ENCODE data around the gene MS4A7. TPM values are rescaled to one million over a fixed set of nuclear protein-coding genes. Genes with fewer than 3 reads are reported as not detected.

The MS4A7 gene
- total RNA-seq, 8 experiments from 2014 or later, result 0.05 to 1.0 (median 0.24) TPM; not detected in 3

DNA sequence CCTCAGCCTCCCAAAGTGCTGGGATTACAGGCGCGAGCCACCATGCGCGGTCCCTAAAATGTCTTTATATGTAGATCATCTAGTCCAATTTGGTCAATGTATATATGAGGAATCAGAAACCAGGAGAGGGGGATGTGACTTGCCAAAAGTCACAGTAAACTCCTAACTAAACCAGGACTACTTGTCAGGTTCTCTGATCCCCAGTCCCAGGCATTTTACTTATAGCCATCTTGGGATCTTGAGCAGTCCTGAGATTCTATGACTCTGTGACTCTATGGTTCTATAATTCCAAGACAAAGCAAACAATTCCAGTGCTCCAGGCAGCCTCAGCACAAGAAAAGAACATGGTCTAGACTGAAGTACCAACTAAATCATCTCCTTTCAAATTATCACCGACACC, 50.9 kb downstream of the MS4A7 start, which contains the start of gene MS4A5:
Gene MS4A5, plus strand, starts transcription at position 301 of the 400 bp plus-strand sequence. CDS start 103 bp downstream, outside the sequence.
- Histone ChIP-seq H3K27ac (no peak within 1 kb of the TSS), H3K4me3 (no peak within 1 kb of the TSS), H3K4me1 (replicated peaks in 1 of 2) (peaks cover 0 to 4% of the 10 kb centered on the region in 2 donors)
- ATAC-seq (replicated peaks in 6 of 8), result no peak
- in situ Hi-C loops (cut with MboI; ENCODE audit: low pct_unique_long_range_greater_than_20kb in 2 of 9, low sequenced_read_pairs in 9 of 9, unreplicated experiment in 9 of 9), result no loop called here
- WGBS, 10 experiments, result 17 to 100% (median 90%) methylated on average over 1 to 5 of the region's 5 CpGs; no CpG with 5 or more reads in 6 of the 10 experiments

DNA sequence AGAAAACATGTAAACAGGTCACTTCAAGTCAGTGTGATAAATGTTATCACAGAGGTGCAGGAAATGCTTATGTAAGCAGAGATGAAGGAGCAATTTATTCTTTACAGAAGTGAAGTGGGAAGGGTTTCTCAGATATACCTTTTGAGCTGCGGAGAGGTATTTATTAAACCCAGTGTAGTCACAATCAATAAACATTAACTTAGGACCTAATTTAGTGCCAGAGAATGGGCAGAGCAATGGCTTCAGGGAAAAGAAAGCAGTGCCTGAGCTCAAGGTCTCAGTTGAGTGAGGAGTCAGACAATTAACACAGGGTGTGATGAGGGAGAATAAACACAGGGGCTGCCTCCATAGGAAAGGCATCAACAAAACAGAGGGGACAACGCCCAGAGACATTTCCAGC, 52.9 kb downstream of the MS4A7 start:
- WGBS, 10 experiments, result 17 to 94% (median 52%) methylated on average over 1 to 2 of the region's 2 CpGs; no CpG with 5 or more reads in 4 of the 10 experiments
- peak in 2 of 8 experiments; percentile 8 to 17 for ATAC-seq (replicated peaks in 6 of 8)
- in situ Hi-C loops (cut with MboI; ENCODE audit: low pct_unique_long_range_greater_than_20kb in 2 of 9, low sequenced_read_pairs in 9 of 9, unreplicated experiment in 9 of 9), result no loop called here
- Histone ChIP-seq H3K4me3 (no peak overlapping the region), H3K27ac (no peak overlapping the region), H3K4me1 (replicated peaks in 1 of 2) (peaks cover 0 to 4% of the 10 kb centered on the region in 2 donors)

DNA sequence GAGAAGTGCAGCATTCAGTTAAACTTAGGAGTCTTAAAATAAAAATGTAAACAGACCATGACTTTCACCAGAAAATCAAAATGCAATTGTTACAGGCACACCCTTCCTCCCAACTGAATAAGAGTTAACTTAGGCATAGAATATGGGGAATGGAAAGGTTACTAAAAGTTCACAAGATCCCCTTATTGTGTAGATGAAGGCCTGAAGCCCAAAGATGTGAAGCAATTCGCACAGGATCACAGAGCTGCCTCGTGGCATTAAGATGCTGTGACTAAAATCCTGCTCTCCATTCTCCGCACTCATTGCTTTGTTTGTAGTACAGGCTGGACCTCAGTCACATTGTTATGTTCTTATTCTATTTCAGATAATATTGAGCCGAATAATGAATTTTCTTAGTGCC, 55.1 kb downstream of the MS4A7 start:
- 0 to 80% (median 17%) methylated on average over 1 to 4 of the region's 4 CpGs for WGBS, 10 experiments
- Histone ChIP-seq H3K4me1 (replicated peaks in 1 of 2) (peaks cover 0 to 4% of the 10 kb centered on the region in 2 donors), H3K4me3 (no peak overlapping the region), H3K27ac (no peak overlapping the region)
- in situ Hi-C loops (cut with MboI; ENCODE audit: low pct_unique_long_range_greater_than_20kb in 2 of 9, low sequenced_read_pairs in 9 of 9, unreplicated experiment in 9 of 9), result no loop called here
- peak in 3 of 8 experiments; percentile 89 to 91 (median 90) for ATAC-seq (replicated peaks in 6 of 8)

Other genes with a start within 250 kb of the MS4A7 start
- 1 to 10 TPM in 1 of 8 experiments, under 1 TPM in 4, not detected in 3; 0.13 to 1.6 (median 0.36) TPM for gene MS4A6A, start 195.4 kb upstream of the MS4A7 start, total RNA-seq
- under 1 TPM in 1 of 8 experiments, not detected in 7; 0.81 TPM for gene MS4A4E, start 135.4 kb upstream of the MS4A7 start, total RNA-seq
- under 1 TPM in 2 of 8 experiments, not detected in 6; 0.14 to 0.33 TPM for gene MS4A4A, start 97.9 kb upstream of the MS4A7 start, total RNA-seq
- gene MS4A6E, start 51.3 kb upstream of the MS4A7 start, total RNA-seq, result not detected
- gene MS4A14, start 17.9 kb downstream of the MS4A7 start, total RNA-seq, result under 1 TPM in 4 of 8 experiments, not detected in 4; 0.21 to 0.43 (median 0.26) TPM
- not detected for gene MS4A5, start 51.0 kb downstream of the MS4A7 start, total RNA-seq
- gene MS4A1, start 77.3 kb downstream of the MS4A7 start, total RNA-seq, result 1 to 10 TPM in 1 of 8 experiments, under 1 TPM in 2, not detected in 5; 0.31 to 1.0 (median 0.90) TPM
- gene MS4A12, start 114.2 kb downstream of the MS4A7 start, total RNA-seq, result under 1 TPM in 1 of 8 experiments, not detected in 7; 0.43 TPM
- gene MS4A13, start 136.9 kb downstream of the MS4A7 start, total RNA-seq, result not detected

Data from motor neuron (in vitro differentiated cells).